Neutrophil (primary cell): Measurements from ENCODE around the gene FMO1.

ENCODE experiments used
- H3K27ac ChIP-seq: fragments of 200-600 bp; sonication (generic); 2 replicates; pipeline ENCODE4 v1.5.1; 2016; ENCODE audit warnings: mild to moderate bottlenecking, moderate library complexity
- H3K27me3 ChIP-seq: fragments of 200-600 bp; sonication (generic); 2 replicates; pipeline ENCODE4 v1.6.0; 2016; ENCODE audit warnings: mild to moderate bottlenecking
- H3K36me3 ChIP-seq: fragments of 200-600 bp; sonication (generic); 2 replicates; pipeline ENCODE4 v1.5.1; 2017
- H3K4me1 ChIP-seq, 2 experiments: fragments of 200-600 bp in 1 of 2; sonication (generic) in 1 of 2; 1 replicate in 1 of 2; 2 replicates in 1 of 2; pipeline versions ENCODE4 v1.5.1 to v1.6.1; 2013 to 2016; ENCODE audit warnings: low read depth in 1 of 2, low read length in 1 of 2, mild to moderate bottlenecking in 1 of 2, moderate library complexity in 1 of 2; ENCODE audit not compliant: control insufficient read depth in 1 of 2, insufficient read depth in 1 of 2
- H3K4me3 ChIP-seq, 2 experiments: fragments of 200-600 bp in 1 of 2; sonication (generic) in 1 of 2; 1 replicate in 1 of 2; 2 replicates in 1 of 2; pipeline ENCODE4 v1.5.1; 2013 to 2016; ENCODE audit warnings: low read depth in 1 of 2, low read length in 1 of 2, mild to moderate bottlenecking in 1 of 2, moderate library complexity in 1 of 2
- H3K9me3 ChIP-seq: fragments of 200-600 bp; sonication (generic); 2 replicates; pipeline ENCODE4 v1.5.1; 2016
- TF ChIP-seq, protein P1 (sequence below): fragments of 200-600 bp; sonication (generic); IDR thresholded peaks from 2 replicates; pipeline ENCODE4 v1.5.1; 2016; ENCODE audit warnings: antibody characterized with exemption

Gene FMO1

DNA sequence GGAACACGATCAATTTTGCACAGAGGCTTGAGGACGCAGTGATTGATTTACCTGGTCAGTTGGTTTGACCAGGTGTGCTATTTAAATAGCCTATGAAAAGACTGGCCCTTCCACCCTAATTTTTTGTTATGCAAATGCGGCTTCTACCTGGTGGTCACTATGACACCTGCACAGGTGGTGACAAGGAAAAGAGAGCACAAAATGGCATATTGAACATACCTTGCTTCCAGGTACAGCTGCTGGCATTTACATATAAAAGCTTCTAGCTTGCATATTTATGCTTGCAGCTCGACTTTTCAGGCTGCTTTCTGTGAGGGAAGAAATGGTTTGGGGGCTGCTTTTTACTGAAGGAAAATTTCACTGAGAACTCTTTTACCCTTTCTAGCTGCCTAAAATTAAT lies 50.4 kb downstream of the FMO1 start:
- Histone ChIP-seq H3K4me3 (no peak overlapping the region), H3K27ac (no peak overlapping the region), H3K36me3 (no peaks in the 10 kb centered on the region), H3K4me1 (no peaks in the 10 kb centered on the region), H3K27me3 (no peaks in the 10 kb centered on the region), H3K9me3 (no peaks in the 10 kb centered on the region)
- TF ChIP-seq, protein P1, sequence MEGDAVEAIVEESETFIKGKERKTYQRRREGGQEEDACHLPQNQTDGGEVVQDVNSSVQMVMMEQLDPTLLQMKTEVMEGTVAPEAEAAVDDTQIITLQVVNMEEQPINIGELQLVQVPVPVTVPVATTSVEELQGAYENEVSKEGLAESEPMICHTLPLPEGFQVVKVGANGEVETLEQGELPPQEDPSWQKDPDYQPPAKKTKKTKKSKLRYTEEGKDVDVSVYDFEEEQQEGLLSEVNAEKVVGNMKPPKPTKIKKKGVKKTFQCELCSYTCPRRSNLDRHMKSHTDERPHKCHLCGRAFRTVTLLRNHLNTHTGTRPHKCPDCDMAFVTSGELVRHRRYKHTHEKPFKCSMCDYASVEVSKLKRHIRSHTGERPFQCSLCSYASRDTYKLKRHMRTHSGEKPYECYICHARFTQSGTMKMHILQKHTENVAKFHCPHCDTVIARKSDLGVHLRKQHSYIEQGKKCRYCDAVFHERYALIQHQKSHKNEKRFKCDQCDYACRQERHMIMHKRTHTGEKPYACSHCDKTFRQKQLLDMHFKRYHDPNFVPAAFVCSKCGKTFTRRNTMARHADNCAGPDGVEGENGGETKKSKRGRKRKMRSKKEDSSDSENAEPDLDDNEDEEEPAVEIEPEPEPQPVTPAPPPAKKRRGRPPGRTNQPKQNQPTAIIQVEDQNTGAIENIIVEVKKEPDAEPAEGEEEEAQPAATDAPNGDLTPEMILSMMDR, result no peak

DNA sequence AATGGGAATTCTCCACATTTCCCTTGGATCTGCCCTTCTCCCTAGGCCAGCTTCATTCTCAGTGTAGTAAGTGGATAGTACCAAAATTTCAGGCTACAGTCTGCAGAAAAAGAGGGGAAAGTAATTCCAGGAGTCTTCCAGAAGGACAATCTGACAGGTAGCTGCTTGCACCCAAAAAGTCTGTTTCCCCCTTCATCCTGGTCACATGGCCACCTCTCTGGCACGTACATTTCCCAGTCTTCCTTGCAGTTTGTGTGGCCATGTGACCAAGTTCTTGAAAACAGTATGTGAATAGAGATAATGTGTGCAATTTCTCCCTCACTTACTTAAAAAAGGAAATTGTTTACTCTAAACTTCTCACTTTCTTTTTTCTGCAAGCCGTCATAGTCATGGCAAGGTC lies 51.0 kb downstream of the FMO1 start:
- Histone ChIP-seq H3K27me3 (no peaks in the 10 kb centered on the region), H3K27ac (no peak overlapping the region), H3K36me3 (no peaks in the 10 kb centered on the region), H3K9me3 (no peaks in the 10 kb centered on the region), H3K4me3 (no peak overlapping the region), H3K4me1 (no peaks in the 10 kb centered on the region)
- TF ChIP-seq, protein P1, result no peak

DNA sequence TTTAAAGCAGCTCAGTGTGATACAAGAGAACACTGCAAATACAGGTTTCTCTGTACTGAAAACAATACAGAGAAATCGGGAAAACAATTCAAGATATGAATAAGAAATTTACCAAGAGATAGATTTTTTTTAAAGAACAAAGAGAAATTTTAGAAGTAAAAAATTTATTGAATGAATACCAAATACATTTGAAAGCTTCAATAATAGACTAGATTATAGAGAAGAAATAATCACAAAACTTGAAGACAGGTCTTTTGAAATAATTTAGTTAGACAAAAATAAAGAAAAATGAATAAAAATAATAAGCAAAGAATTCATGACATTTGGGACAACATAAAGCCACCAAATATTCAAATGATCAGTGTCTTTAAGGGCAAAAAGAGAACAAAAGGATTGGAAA lies 52.1 kb downstream of the FMO1 start:
- TF ChIP-seq, protein P1, result no peak
- Histone ChIP-seq H3K36me3 (no peaks in the 10 kb centered on the region), H3K27ac (no peak overlapping the region), H3K4me1 (no peaks in the 10 kb centered on the region), H3K27me3 (no peaks in the 10 kb centered on the region), H3K4me3 (no peak overlapping the region), H3K9me3 (no peaks in the 10 kb centered on the region)

DNA sequence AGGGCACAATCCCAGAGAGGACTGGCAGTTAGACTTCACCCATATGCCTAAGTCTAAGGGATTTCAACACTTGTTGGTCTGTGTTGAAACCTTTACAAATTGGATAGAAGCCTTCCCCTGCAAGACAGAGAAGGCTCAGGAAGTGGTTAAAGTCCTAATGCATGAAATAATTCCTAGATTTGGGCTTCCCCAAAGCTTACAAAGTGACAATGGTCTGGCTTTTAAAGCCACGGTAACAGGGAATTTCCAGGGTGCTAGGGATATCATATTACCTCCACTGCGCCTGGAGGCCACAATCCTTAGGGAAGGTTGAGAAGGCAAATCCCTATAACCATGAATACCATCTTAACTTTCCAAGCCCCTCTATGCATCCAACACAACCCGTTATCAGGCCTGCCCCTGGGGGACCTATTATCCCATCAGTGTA lies 62.4 kb downstream of the FMO1 start:
- TF ChIP-seq, protein P1, result no peak
- H3K27me3 ChIP-seq, result no peaks in the 10 kb centered on the region
- H3K27ac ChIP-seq, result no peak overlapping the region
- peaks cover 0 to 7% of the 10 kb centered on the region in 2 experiments for H3K4me1 ChIP-seq
- no peak overlapping the region for H3K4me3 ChIP-seq
- H3K9me3 ChIP-seq, result no peaks in the 10 kb centered on the region
- H3K36me3 ChIP-seq, result no peaks in the 10 kb centered on the region

DNA sequence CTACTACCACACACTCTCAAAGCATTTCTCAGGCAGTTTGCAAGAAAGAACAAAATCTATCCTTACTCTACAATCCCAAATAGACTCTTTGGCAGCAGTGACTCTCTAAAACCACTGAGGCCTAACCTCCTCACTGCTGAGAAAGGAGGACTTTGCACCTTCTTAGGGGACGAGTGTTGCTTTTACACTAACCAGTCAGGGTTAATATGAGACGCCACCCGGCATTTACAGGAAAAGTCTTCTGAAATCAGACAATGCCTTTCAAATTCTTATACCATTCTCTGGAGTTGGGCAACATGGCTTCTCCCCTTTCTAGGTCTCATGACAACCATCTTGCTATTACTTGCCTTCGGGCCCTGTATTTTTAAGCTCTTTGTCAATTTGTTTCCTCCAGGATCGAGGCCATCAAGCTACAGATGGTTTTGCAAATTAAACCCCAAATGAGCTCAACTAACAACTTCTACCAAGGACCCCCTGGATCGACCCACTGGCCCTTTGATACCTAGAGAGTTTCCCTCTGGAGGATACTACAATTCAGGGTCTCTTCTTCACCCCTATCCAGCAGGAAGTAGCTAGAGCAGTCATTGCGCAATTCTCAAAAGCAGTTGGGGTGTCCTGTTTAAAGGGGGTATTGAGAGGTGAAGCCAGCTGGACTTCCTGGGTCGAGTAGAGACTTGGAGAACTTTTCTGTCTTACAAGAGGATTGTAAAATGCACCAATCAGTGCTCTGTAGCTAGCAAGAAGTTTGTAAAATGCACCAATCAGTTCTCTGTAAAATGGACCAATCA lies 63.7 kb downstream of the FMO1 start:
- TF ChIP-seq, protein P1, result no peak
- H3K36me3 ChIP-seq, result no peaks in the 10 kb centered on the region
- H3K27me3 ChIP-seq, result no peaks in the 10 kb centered on the region
- no peak overlapping the region for H3K27ac ChIP-seq
- peaks cover 0 to 7% of the 10 kb centered on the region in 2 experiments for H3K4me1 ChIP-seq
- H3K9me3 ChIP-seq, result no peaks in the 10 kb centered on the region
- H3K4me3 ChIP-seq, result no peak overlapping the region
